ENCODE measurements around the gene KLK6.
"Not testable (repeated sequence)": the region's sequence is repeated elsewhere in the genome, so short reads cannot be mapped to it uniquely, and the experiment has no call there.

The KLK6 gene

DNA sequence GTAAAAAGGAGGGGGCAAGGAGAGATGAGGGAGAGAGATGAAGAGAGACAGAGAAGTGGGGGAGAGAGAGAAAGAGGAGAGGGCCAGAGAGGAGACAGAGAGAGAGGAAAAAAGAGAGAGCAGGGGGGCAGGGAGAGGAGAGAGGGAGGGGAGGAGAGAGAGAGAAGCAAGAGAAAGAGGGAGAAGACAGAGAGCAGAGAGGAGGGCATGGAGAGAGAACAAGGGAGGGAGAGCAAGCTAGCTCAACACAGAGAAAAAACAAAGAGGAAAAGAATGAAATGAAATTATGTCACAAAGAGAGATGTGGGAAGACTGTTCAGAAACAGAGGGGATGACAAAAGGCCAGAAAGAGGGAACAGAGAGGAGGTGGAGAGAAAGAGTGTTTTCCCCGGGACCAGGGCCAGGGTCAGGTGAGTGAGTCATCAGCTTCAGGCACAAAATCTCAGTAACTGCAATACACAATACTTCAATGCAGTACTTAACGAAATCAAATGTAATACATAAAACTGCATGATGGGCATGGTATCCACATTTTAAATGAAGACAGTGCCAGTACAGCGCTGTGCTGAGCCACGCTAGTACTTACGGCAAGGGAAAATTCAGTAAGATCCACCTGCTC lies 9.5 kb upstream of the KLK6 start:
- TF ChIP-seq, protein P1, sequence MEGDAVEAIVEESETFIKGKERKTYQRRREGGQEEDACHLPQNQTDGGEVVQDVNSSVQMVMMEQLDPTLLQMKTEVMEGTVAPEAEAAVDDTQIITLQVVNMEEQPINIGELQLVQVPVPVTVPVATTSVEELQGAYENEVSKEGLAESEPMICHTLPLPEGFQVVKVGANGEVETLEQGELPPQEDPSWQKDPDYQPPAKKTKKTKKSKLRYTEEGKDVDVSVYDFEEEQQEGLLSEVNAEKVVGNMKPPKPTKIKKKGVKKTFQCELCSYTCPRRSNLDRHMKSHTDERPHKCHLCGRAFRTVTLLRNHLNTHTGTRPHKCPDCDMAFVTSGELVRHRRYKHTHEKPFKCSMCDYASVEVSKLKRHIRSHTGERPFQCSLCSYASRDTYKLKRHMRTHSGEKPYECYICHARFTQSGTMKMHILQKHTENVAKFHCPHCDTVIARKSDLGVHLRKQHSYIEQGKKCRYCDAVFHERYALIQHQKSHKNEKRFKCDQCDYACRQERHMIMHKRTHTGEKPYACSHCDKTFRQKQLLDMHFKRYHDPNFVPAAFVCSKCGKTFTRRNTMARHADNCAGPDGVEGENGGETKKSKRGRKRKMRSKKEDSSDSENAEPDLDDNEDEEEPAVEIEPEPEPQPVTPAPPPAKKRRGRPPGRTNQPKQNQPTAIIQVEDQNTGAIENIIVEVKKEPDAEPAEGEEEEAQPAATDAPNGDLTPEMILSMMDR (IDR thresholded peaks at IDR 0.05; ENCODE audit: low read depth, low read length), result no peak
- H3K4me3 ChIP-seq (ENCODE audit: low read depth, low read length), result no peak overlapping the region

- no peak overlapping the region for H3K4me3 ChIP-seq (ENCODE audit: low read depth, low read length)
- TF ChIP-seq, protein P1 (IDR thresholded peaks at IDR 0.05; ENCODE audit: low read depth, low read length), result no peak
Measured at GRCh38 chr19:50977626-50978025, 8.2 kb upstream of the KLK6 start.

DNA sequence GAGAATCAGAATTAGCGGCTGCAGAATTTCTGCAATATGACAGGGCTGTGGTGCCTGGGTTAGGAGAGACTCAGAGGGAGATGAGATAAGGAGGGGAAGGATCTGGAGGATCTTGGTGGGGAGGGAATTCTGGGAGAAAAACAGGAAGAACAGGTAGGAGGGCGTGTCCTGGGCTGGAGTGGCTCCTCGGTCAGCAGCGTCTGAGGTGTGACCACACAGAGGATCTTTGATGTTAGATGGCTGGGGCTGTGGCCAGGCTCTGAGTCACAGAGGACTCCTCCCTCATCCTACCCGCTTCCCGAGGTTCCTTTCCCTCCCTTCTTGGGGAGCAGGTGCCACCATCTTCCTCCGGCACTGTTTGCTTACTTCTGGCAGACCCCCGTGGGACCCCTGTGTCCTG lies 6.4 kb upstream of the KLK6 start:
- no peak overlapping the region for H3K4me3 ChIP-seq (ENCODE audit: low read depth, low read length)
- TF ChIP-seq, protein P1 (IDR thresholded peaks at IDR 0.05; ENCODE audit: low read depth, low read length), result no peak

DNA sequence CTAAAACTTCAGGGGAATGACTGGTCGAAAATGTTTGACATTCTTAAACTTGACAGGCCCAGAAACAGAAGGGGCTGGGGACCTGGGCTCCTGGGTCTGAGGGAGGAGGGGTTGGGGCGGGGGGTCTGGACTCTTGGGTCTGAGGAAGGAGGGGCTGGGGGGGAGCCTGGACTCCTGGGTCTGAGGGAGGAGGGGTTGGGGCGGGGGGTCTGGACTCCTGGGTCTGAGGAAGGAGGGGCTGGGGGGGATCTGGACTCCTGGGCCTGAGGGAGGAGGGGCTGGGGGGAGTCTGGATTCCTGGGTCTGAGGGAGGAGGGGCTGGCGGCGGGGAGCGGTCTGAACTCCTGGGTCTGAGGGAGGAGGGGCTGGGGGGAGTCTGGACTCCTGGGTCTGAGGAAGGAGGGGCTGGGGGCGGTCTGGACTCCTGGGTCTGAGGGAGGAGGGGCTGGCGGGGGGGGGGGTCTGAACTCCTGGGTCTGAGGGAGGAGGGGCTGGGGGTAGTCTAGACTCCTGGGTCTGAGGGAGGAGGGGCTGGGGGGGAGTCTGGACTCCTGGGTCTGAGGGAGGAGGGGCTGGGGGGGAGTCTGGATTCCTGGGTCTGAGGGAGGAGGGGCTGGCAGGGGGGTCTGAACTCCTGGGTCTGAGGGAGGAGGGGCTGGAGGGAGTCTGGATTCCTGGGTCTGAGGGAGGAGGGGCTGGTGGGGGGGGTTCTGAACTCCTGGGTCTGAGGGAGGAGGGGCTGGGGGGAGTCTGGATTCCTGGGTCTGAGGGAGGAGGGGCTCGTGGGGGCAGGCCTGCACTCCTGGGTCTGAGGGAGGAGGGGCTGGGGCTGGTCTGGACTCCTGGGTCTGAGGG lies 5.5 kb upstream of the KLK6 start:
- TF ChIP-seq, protein P1 (IDR thresholded peaks at IDR 0.05; ENCODE audit: low read depth, low read length), result no peak
- no peak overlapping the region for H3K4me3 ChIP-seq (ENCODE audit: low read depth, low read length)

DNA sequence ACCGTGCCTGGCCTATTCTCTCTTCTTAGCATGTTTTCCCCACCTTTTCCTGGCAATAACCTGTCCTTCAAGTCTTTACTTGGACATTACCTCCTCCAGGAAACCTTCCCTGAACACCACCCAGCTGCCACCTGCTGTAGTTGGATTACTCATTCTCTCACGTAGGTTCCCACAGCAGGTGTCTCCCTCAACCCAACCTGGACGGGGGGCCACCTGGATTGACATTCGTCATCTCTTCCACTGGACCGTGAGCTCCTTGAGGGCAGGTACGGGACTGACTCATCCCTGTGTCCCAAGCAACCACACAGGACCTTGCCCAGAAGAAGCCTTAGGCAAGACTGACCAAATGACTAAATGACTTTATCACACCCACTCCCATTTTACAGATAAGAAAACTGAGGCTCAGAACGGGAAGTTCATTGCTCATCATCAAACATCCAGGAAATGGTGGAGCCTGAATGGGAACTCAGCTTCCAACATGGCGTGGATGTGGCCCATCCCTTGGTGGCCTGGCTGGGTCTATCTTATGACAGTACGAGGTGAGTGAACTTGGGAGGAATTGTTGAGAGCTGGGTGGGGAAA lies 3.5 kb upstream of the KLK6 start:
- no peak overlapping the region for H3K4me3 ChIP-seq (ENCODE audit: low read depth, low read length)
- TF ChIP-seq, protein P1 (IDR thresholded peaks at IDR 0.05; ENCODE audit: low read depth, low read length), result no peak

GRCh38 chr19:50969810-50970209 lies 419 bp upstream of the KLK6 start:
- H3K4me3 ChIP-seq (ENCODE audit: low read depth, low read length), result not testable (repeated sequence)

DNA sequence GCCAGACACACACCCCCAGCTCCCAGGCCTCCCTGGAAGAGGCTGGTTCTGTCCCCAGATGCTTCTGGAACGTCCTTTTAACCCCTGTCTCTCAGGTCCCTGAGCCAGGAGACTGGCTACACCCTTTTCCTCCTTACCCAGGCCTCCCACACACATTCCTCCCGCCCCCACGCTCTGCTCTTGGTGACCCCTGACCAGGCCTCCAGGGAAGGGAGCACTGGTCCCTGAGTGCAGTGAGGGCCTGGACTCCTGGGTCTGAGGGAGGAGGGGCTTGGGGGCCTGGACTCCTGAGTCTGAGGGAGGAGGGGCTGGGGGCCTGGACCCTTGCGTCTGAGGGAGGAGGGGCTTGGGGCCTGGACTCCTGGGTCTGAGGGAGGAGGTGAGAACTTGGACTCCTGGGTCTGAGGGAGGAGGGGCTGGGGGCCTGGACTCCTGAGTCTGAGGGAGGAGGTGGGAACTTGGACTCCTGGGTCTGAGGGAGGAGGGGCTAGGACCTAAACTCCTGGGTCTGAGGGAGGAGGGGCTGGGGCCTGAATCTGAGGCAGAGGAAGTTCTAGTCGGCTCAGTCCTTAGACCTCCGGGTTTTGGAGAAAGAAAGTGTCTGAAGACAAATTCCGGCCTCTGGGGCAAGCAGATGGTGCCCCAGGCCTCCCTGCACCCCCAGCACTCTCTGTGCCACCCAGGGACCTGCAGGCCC lies 527 bp downstream of the KLK6 start:
- no peak overlapping the region for H3K4me3 ChIP-seq (ENCODE audit: low read depth, low read length)
- TF ChIP-seq, protein P1 (IDR thresholded peaks at IDR 0.05; ENCODE audit: low read depth, low read length), result no peak

Data from WI38 (cell line).